Measurements from ENCODE around the gene SUMO3. TPM values are rescaled to one million over a fixed set of nuclear protein-coding genes. Genes with fewer than 3 reads are reported as not detected.

Gene SUMO3
- total RNA-seq, 2 experiments from 2014 or later, result 81.5 to 82.6 TPM

- H3K4me1 Mint-ChIP-seq, result peaks cover 10% of the 10 kb centered on the region
- H3K27me3 Mint-ChIP-seq, result no peaks in the 10 kb centered on the region
- H3K27ac Mint-ChIP-seq, result no peak overlapping the region
- H3K36me3 Mint-ChIP-seq, result peaks cover 23% of the 10 kb centered on the region
- POLR2A ChIA-PET, result no interaction called here
- ATAC-seq (ENCODE audit: low read depth), result no peak
- H3K4me3 Mint-ChIP-seq, result no peak overlapping the region
- DNase-seq, result no peak
- H3K9me3 Mint-ChIP-seq, result no peaks in the 10 kb centered on the region
These were observed 32.1 kb downstream of the SUMO3 start for GRCh38 chr21:44785620-44786335.

- no peak overlapping the region for H3K4me3 Mint-ChIP-seq
- H3K27ac Mint-ChIP-seq, result no peak overlapping the region
- POLR2A ChIA-PET, result no interaction called here
- peaks cover 14% of the 10 kb centered on the region for H3K4me1 Mint-ChIP-seq
- H3K27me3 Mint-ChIP-seq, result no peaks in the 10 kb centered on the region
- no peaks in the 10 kb centered on the region for H3K9me3 Mint-ChIP-seq
- ATAC-seq (ENCODE audit: low read depth), result no peak
- peaks cover 21% of the 10 kb centered on the region for H3K36me3 Mint-ChIP-seq
- no peak for DNase-seq
These were observed 33.1 kb downstream of the SUMO3 start for GRCh38 chr21:44784810-44785209.

GRCh38 chr21:44783020-44783696, 34.7 kb downstream of the SUMO3 start:
- POLR2A ChIA-PET, result no interaction called here
- ATAC-seq (ENCODE audit: low read depth) (no peak), DNase-seq (no peak)
- peaks cover 21% of the 10 kb centered on the region for H3K36me3 Mint-ChIP-seq
- no peaks in the 10 kb centered on the region for H3K27me3 Mint-ChIP-seq
- H3K4me1 Mint-ChIP-seq, result peaks cover 17% of the 10 kb centered on the region
- no peak overlapping the region for H3K27ac Mint-ChIP-seq
- H3K4me3 Mint-ChIP-seq, result no peak overlapping the region
- H3K9me3 Mint-ChIP-seq, result no peaks in the 10 kb centered on the region

- Mint-ChIP-seq H3K9me3 (no peaks in the 10 kb centered on the region), H3K4me1 (peaks cover 17% of the 10 kb centered on the region), H3K4me3 (no peak overlapping the region), H3K36me3 (peaks cover 22% of the 10 kb centered on the region), H3K27me3 (no peaks in the 10 kb centered on the region), H3K27ac (no peak overlapping the region)
- POLR2A ChIA-PET, result no interaction called here
- ATAC-seq (ENCODE audit: low read depth) (no peak), DNase-seq (no peak)
These were observed 36.9 kb downstream of the SUMO3 start for GRCh38 chr21:44780767-44781459.

GRCh38 chr21:44780137-44780502, 37.7 kb downstream of the SUMO3 start:
- Mint-ChIP-seq H3K9me3 (no peaks in the 10 kb centered on the region), H3K27ac (no peak overlapping the region), H3K4me1 (peaks cover 13% of the 10 kb centered on the region), H3K36me3 (peaks cover 22% of the 10 kb centered on the region), H3K4me3 (no peak overlapping the region), H3K27me3 (no peaks in the 10 kb centered on the region)
- DNase-seq, result no peak
- POLR2A ChIA-PET, result no interaction called here
- no peak for ATAC-seq (ENCODE audit: low read depth)

GRCh38 chr21:44779417-44780136, 38.3 kb downstream of the SUMO3 start:
- peaks cover 12% of the 10 kb centered on the region for H3K4me1 Mint-ChIP-seq
- H3K36me3 Mint-ChIP-seq, result peaks cover 23% of the 10 kb centered on the region
- POLR2A ChIA-PET, result no interaction called here
- DNase-seq (no peak), ATAC-seq (ENCODE audit: low read depth) (no peak)
- H3K4me3 Mint-ChIP-seq, result no peak overlapping the region
- no peaks in the 10 kb centered on the region for H3K27me3 Mint-ChIP-seq
- no peaks in the 10 kb centered on the region for H3K9me3 Mint-ChIP-seq
- no peak overlapping the region for H3K27ac Mint-ChIP-seq

- POLR2A ChIA-PET, result no interaction called here
- no peaks in the 10 kb centered on the region for H3K27me3 Mint-ChIP-seq
- peaks cover 12% of the 10 kb centered on the region for H3K4me1 Mint-ChIP-seq
- no peaks in the 10 kb centered on the region for H3K9me3 Mint-ChIP-seq
- H3K27ac Mint-ChIP-seq, result no peak overlapping the region
- DNase-seq (no peak), ATAC-seq (ENCODE audit: low read depth) (no peak)
- H3K36me3 Mint-ChIP-seq, result peaks cover 23% of the 10 kb centered on the region
- no peak overlapping the region for H3K4me3 Mint-ChIP-seq
These were observed 38.9 kb downstream of the SUMO3 start for GRCh38 chr21:44778983-44779382.

GRCh38 chr21:44778499-44778911, 39.4 kb downstream of the SUMO3 start:
- ATAC-seq (ENCODE audit: low read depth), result no peak
- peaks cover 12% of the 10 kb centered on the region for H3K4me1 Mint-ChIP-seq
- no peaks in the 10 kb centered on the region for H3K9me3 Mint-ChIP-seq
- H3K27ac Mint-ChIP-seq, result no peak overlapping the region
- POLR2A ChIA-PET, result no interaction called here
- no peak for DNase-seq
- H3K27me3 Mint-ChIP-seq, result no peaks in the 10 kb centered on the region
- H3K4me3 Mint-ChIP-seq, result no peak overlapping the region
- H3K36me3 Mint-ChIP-seq, result peaks cover 19% of the 10 kb centered on the region

GRCh38 chr21:44778094-44778493, 39.8 kb downstream of the SUMO3 start:
- DNase-seq, result no peak
- H3K4me3 Mint-ChIP-seq, result no peak overlapping the region
- ATAC-seq (ENCODE audit: low read depth), result no peak
- H3K27ac Mint-ChIP-seq, result no peak overlapping the region
- peaks cover 15% of the 10 kb centered on the region for H3K36me3 Mint-ChIP-seq
- H3K27me3 Mint-ChIP-seq, result no peaks in the 10 kb centered on the region
- H3K9me3 Mint-ChIP-seq, result no peaks in the 10 kb centered on the region
- POLR2A ChIA-PET, result no interaction called here
- H3K4me1 Mint-ChIP-seq, result peaks cover 9% of the 10 kb centered on the region

- no peaks in the 10 kb centered on the region for H3K9me3 Mint-ChIP-seq
- ATAC-seq (ENCODE audit: low read depth) (no peak), DNase-seq (no peak)
- H3K4me1 Mint-ChIP-seq, result peaks cover 7% of the 10 kb centered on the region
- H3K4me3 Mint-ChIP-seq, result no peak overlapping the region
- peaks cover 14% of the 10 kb centered on the region for H3K36me3 Mint-ChIP-seq
- no peak overlapping the region for H3K27ac Mint-ChIP-seq
- POLR2A ChIA-PET, result no interaction called here
- no peaks in the 10 kb centered on the region for H3K27me3 Mint-ChIP-seq
These were observed 42.9 kb downstream of the SUMO3 start for GRCh38 chr21:44774972-44775371.

- H3K27me3 Mint-ChIP-seq, result no peaks in the 10 kb centered on the region
- DNase-seq (no peak), ATAC-seq (ENCODE audit: low read depth) (no peak)
- POLR2A ChIA-PET, result interaction anchor here (0.9 to 1.0 kb wide), 2 partner anchors 18 to 28 kb away, joined by 3 read pairs; partner anchors contain the start of gene UBE2G2
- peaks cover 3% of the 10 kb centered on the region for H3K4me1 Mint-ChIP-seq
- H3K4me3 Mint-ChIP-seq, result no peak overlapping the region
- peaks cover 14% of the 10 kb centered on the region for H3K36me3 Mint-ChIP-seq
- H3K9me3 Mint-ChIP-seq, result no peaks in the 10 kb centered on the region
- no peak overlapping the region for H3K27ac Mint-ChIP-seq
These were observed 44.5 kb downstream of the SUMO3 start for GRCh38 chr21:44773291-44773932.

- Mint-ChIP-seq H3K4me1 (peaks cover 3% of the 10 kb centered on the region), H3K9me3 (no peaks in the 10 kb centered on the region), H3K4me3 (no peak overlapping the region), H3K36me3 (peaks cover 9% of the 10 kb centered on the region), H3K27ac (no peak overlapping the region), H3K27me3 (no peaks in the 10 kb centered on the region)
- POLR2A ChIA-PET, result no interaction called here
- no peak for DNase-seq
- ATAC-seq (ENCODE audit: low read depth), result no peak
These were observed 45.9 kb downstream of the SUMO3 start for GRCh38 chr21:44771896-44772525.

Measured in activated naive CD8-positive, alpha-beta T cell treated with anti-CD3 and anti-CD28 coated beads, Interleukin-2, amount 10 ng/mL, durations not matched to agents 7 days and 5 days (primary cell).